GM18868 (cell line): ENCODE measurements around the gene FAXC.
"Not testable (repeated sequence)": the region's sequence is repeated elsewhere in the genome, so short reads cannot be mapped to it uniquely, and the experiment has no call there.

Experiments
- ATAC-seq: cut with Tn5 transposase; IDR thresholded peaks from one replicate; pipeline ENCODE4 v1.9.1; 2021; ENCODE audit warnings: mild to moderate bottlenecking, moderate library complexity; ENCODE audit not compliant: unreplicated experiment

Gene FAXC

DNA sequence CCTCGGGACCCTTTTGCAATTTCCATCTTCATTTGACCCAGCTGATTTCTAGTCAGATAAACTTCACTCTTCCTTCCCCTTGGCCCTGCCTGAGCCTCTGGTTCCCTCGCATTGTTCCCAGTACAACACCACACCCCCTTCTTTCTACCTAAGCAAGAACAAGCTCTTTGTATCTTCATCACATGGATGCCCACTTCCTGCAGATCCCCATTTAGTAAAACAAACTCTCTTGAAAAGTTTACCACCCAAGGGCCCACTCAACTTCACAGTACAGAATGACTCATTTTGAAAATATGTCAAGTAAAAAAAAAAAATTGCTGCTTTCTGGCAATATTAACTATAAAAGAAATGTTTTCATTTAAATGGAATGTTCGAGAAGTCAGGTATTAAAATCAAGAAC, 5.2 kb downstream of the FAXC start:
- ATAC-seq: peak; percentile 56

DNA sequence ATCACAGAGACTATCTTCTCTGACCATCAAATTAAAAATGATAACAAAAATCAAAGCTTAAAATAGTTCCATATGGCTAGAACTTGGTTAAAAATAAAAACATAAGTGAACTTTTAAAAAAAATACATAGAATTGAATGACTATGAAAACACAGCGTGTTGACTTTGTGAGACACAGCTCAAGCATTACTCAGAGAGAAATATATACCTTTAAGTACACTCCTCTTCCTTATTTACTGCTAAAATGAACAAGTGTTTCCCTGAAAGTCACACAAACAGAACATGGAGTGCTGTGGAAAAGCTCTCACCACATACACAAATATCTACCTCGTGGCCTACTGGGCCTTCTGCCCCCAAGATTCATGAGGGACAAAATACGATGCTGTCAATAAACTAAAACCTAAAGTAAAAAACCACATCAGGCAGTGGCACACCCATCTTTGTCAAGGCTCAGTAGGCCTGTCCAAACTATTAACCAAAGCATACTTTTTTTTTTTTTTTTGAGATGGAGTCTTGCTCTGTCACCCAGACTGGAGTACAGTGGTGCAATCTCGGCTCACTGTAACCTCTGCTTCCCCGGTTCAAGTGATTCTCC, 7.5 kb downstream of the FAXC start:
- ATAC-seq: peak; percentile 60

DNA sequence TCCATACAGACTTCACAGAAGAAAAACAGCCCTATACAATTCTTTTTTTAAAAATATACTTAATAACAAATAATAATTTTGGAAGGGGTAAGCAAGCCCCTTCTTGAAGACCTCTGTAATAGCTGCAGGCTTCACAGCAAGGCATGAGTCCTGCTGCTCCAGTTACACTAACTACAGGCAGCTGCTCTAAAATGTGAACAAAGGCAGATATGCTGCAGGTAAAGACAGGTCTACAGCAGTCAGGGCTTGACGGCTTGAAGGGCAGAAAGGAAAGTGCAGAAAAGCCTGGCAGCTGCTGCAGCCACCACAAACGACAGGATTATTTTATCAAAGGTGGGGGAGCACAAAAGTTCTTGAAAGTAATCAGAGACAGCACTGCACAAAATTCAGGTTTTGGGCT, 11.3 kb downstream of the FAXC start:
- ATAC-seq: no peak

DNA sequence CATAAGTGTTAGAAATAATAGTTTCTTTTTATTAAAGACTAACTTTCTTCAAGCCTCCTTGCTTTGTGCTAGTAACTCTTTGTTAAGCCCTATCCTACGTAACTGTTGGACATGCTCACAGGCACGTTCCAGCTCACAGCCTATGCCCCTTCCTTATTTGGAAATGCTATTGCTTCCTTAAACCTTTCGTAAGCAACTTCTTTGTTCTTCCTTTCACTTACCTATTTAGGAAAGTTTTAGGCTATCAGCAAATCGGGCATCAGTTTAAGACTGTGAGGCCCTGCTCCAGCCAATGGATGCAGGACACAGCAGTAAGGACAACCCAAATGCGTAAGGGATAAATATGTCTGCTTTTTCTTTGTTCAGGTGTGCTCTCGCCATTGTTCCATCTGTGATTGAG, 14.2 kb downstream of the FAXC start:
- ATAC-seq: not testable (repeated sequence)

DNA sequence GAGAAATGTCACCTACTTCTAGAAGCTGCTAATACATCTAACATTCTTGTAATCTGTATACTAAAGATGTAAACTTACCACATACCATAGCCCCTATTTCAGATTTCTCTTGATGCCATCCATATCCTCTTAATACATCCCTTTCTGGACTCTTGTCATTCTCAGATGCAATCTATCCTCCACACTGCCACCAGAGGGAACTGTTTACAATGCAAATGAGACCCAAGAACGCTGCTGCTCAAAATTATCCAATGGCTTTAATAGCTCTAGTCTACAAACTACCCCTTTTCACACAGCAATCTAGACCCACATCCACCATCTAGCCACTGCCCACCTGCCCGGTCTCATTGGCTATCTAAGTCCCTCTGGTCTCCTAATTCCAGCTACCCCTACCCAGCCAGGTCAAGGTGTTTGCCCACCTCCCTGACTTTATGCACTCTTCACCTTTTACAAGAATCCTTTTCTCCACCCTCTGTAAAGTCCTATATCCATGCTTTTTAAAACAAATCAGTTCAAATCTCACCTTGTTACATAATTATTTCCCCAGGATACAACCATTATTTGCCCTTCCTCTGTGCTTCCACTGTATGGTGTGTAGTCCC, 14.8 kb downstream of the FAXC start:
- peak; percentile 30 for ATAC-seq

DNA sequence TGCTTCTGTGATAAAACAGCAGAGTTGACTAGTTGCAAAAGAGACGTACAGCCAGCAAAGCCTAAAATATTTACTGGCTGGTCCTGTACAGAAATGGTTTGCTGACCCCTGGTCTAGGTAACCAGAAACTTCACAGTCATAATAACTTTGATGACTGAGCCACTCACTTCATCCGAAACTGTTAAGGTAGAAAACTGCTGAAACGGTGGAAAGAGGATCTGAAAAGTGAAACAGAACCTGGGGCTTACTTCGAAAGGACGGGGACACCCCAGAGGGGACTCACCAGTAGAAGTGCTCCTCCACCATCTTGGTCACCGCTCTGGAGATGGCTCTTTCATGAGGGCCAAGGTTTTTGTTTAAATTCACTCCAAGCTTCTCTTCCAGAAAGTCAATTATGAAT, 16.4 kb downstream of the FAXC start:
- ATAC-seq: peak; percentile 86

DNA sequence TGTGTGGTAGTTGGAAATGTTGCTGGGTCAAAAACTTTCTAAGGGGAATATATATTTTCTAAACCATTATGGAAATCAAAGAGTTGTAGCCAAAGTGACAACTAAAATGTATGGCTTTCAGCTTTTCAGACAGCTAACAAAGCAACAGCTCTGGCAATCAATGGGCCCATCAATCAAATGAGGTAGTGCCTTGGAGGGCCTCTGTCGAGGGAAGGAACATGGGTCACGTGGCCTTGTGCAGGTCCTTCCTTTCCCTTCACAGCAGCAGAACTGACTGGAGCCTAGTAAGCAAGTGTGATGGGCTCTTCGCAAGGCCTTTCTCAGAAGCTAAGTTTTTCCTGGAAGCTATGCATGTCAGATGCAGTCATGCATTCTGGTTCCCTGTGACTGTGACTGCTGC, 17.9 kb downstream of the FAXC start:
- no peak for ATAC-seq

DNA sequence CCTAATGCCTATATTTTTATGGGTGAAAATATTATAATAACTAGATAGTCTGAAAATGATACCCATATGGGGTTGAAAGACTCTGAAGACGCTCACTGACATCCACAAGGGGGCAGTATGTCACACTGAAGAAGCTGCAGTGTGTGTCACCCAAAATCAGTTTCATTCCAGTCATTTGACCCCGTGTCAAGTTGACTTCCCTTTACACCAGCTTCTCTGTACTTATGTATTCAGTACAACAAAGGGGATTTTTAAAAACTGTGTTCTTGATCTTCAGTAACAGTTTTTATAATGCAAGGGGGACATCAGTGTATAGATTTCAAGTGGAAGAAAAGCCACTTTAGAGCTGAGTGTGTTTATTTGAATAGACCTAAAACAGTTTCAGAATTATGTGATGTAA, 19.3 kb downstream of the FAXC start:
- ATAC-seq: peak; percentile 69

DNA sequence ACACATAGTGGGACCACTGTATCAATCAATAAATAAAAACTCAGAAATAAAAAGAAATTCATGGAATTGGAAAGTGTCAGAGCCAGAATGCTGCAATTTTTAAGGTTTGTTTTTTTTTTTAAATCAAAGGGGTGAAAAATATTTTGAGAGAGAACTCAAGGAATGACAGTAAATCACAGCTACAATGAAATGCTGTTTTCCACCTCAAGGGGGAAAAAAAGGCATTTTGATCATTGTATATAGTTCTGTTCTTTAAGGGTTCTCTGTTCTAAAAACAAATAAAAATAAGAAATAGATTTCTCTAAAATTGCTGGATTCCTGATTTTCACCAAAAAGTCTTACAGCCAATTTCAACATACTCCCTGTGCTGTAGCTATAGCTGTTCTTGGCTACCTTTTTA, 24.5 kb downstream of the FAXC start:
- no peak for ATAC-seq

DNA sequence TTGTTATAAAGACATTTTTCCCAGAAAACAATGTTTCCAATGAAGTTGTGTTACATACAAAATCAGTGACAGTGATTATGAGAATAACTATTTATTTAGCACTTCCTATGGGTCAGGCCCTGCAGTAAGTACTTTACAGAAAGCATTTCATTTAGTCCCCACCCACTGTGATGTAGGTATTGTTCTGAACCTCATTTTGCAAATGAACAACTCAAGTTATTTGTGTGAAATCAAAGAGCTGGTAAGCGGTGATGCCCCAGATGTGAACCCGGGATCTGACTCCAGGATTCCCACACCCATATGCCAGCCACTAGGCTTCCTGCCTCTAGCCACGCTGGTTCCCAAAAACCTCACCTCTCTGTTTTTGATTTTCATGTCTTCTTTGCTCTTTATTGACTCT, 30.9 kb downstream of the FAXC start:
- no peak for ATAC-seq

DNA sequence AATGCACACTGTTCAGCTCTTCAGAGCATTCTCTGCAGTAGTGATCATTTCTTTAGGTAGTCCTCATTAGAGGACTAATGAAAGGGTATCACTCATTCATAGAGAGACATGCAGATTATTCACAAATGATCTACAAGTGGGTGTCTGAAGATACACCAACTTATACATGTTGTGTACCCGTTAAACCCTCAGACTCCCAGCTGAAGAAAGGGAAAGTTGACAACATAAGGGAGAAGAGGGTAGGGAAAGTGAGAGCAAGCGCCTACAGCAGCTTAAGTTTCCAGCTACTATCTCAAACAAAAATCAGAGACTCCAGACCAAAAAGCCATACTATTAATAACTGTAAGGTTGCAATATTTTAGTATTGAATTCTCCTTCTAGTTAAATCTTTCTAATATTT, 37.1 kb downstream of the FAXC start:
- ATAC-seq: no peak

DNA sequence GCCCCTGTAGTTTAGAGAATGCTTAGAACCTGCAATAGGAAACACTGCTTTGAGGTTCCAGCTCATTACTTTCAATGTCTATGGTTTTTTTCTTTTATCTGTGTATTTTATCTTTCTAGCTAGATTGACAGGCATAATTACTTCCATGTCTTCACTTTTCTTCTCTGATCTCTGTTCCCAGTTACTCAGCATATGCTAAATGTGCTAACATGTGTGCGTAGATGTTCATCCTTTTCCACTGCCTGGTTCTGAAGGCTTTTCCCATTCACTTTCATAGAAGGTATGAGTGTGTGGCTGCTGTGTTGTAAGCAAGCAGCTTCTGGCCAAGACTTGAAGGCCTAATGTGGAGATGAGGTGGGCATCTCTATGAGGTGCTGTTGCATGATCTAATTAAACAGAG, 38.9 kb downstream of the FAXC start:
- ATAC-seq: no peak

DNA sequence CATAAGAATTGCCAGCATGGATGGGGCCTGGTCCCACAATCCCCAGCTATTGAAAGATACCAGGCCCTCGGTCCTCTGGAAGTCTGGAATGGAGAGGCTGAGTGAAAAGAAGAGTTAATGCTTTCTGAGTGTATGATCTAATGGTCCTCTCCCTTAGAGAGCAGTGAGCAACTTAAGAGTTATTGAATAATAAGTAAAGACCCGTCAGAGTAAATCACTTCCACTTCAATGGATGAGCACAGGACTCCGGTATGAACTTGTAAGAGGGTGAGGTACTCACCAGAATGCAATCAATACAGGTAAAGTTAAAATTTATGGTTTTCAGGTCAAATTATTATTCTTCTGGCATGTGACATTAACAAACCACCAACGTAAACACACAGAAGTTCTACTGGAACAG, 39.9 kb downstream of the FAXC start:
- no peak for ATAC-seq

DNA sequence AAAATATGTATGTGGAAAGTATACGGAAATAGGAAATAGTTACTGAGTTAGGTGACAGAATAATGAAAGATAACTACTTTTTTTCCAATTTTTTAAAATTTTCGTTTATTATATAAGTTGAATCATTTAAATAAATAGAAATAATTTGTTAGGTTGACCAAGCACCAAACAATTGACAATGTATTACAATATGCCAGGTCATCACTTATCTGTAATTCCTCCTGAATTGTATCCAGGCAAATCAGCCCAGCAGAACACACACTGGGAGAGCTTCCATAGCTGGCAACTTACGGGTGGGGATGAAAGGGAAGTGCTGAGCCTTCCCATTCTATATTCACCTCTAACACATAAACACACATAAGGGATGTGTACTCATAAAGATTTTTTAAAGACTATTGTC, 40.7 kb downstream of the FAXC start:
- ATAC-seq: no peak

DNA sequence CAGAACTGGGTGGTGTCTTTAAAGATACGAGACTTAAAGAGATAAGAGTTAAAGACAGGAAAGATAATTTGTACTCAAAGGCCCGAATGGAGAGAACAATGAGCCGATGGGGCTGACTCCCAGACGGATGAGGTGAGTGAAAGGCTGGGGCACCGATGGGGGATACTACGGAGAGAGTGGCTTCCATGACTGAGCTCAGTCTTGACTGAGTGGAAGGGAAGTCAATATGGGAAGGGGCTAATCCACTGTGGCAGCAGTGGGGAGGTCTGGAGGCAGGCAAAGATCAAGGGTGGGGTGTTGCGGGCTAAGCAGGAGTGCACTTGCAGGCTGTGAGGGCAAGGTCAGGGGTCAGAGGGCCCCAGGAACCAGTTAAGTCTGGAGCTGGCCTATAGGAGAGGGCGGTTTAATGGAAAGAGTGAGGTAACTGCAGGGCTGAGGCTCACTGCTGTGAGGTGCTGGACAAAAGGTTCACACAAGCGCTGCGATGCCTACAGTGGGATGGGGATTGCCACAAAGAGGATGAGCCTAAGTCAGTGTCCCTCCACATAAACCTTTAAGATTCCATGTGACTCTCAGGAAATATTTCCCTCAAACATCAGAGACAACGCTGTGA, 42.1 kb downstream of the FAXC start:
- ATAC-seq: no peak

DNA sequence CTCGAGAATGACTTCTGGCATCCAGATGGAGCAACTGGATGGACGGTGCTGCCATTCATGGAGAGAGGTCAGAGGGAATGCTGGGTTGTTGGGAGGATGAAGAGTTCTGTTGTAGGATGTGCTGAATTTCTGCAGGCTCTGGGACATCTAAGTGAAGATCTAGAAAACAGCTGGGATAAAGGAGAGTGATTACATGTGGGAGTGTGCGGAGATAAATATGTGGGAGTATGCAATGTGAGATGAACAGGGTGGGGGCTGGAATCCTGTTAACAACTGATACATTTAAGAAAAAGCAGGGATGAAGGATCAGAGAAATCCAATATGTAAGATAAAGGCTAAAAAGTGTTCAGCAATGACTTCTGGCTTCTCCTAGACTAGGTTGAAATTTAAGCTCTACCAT, 43.1 kb downstream of the FAXC start:
- no peak for ATAC-seq

DNA sequence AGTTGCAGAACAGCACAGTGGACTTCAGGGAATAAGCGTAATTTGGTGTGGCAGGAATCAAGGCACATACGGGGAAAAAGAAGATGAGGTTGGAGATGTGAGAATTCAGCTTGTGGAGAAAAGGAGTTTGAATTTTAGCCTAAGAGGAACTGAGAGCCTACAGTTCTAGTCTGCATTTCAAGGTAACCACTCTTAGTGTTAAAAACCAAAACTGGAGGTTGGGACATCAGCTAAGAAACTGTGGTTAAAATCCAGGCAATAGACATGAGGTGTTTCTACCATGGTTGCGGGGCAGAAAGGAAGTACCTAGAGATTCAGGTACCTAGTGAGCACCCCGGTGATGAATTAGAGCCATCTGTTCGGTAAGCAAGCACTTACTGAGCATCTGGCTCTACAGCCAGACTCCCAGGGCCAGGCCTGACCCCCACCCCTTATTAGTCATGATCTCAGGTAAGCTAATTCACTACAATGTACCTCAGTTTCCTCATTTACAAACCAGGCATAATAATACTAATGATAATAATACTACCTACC, 44.4 kb downstream of the FAXC start:
- ATAC-seq: peak; percentile 58

DNA sequence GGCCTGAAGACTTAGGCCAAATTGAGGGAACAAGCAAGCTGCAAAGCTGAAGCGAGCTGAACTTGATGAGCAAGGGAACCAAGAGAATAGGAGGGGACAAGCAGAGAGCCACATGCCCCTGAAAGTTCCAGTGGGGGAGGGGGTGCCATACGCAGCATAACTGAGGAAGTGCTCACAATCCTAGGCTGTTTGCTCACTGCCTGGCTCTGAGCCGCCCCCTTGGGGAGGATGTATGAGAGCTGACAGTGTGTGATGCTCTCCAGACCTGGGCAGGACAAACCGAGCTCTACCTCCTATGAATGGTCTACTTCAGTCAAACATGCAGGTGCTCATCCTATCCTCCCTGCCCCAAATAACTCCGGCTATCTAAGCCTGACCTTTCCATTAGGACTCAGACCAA, 52.1 kb downstream of the FAXC start:
- no peak for ATAC-seq

DNA sequence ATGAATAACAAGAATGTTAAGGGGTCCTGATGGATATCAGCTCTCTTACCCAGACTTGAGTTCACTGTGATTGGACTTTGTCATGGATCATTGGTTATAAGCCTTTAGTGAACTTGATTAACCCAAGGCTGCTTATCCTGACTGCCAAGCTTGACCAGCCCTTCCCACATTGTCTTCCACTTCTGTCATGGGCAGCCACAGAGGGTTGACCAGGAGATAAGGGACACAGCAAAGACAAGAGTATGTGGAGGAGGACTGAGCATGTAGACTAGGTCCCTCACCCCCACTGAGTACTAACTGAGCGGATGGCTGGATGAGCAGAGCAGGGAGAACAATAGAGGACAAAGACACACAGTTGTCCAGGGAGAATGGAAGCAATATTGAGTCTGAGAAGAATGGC, 52.5 kb downstream of the FAXC start:
- no peak for ATAC-seq

DNA sequence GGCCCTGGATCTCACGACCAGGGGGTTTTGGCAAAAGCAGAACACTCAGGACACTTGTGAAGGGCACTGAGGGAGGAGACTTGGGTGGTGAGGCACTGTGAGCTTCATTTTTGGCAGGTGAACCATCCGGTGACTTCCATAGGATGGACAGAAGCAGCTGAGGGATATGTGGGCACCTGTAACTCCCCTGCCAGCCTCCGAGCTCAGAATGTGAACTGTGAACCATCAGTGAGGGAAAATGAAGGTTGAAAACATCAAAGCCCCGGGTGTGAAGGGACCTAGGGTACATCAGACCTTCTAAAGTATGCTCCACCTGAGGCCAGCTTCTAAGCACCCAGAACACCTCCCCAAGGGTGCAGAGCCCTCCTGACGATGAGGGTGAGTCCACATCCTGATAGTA, 53.2 kb downstream of the FAXC start:
- ATAC-seq: no peak

DNA sequence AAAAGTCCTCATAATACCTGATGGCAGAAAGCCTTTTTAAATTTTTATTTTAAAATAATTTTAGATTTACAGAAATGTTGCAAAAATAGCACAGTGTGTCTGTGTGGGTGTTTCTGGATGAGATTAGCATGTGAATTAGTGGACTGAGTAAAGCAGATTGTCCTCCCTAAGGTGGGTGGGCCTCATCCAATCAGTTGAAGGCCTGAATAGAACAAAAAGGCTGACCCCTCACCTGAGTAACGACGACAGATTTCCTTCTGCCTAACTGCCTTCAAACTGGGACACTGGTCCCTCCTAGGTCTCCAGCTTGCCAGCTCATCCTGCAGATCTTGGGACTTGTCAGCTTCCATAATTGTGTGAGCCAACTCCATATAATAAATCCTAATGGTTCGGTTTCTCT, 54.2 kb downstream of the FAXC start:
- ATAC-seq: no peak

DNA sequence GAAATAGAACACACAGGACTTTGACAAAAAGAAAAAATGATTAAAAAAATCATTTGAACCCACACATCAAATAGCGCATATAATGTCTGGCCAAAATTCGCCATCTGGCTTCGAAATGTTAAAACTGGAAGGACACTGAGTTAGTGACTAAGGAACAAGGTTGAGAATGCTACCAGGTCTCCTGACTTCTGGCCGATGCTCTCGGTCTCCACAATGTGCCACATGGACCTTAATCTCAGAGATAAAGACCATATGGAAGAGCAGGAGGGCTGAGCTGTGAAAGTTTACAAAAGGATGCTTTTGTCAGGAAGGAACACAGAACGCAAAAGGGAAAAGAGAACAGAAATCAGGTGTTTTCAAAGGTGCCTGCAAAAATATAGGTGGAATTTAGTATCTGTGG, 54.7 kb downstream of the FAXC start:
- ATAC-seq: no peak

DNA sequence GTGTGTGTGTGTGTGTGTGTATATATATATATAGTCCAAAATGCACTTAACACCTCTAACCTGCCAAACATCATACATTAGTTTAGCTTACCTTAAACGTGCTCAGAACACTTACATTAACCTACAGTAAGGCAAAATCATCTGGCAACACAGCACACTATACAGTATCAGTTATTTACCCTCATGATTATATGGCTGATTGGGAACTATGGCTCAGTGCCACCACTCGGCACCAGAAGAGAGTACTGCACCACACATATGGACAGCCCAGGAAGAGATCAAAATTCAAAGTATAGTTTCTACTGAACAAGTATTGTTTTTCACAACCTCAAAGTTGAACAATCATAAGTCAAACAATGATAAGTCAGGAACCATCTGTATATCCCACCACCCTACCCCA, 59.8 kb downstream of the FAXC start:
- no peak for ATAC-seq
